ENCODE data around the gene MTMR2. TPM values are rescaled to one million over a fixed set of nuclear protein-coding genes. Genes with fewer than 3 reads are reported as not detected.
"Not testable (repeated sequence)": the region's sequence is repeated elsewhere in the genome, so short reads cannot be mapped to it uniquely, and the experiment has no call there.

MTMR2 gene
- total and polyA plus RNA-seq, 9 of the 15 experiments (the other 6 are each of a cell fraction or from before 2014, with no cell fraction given), result 12.6 to 35.8 (median 25.2) TPM

DNA sequence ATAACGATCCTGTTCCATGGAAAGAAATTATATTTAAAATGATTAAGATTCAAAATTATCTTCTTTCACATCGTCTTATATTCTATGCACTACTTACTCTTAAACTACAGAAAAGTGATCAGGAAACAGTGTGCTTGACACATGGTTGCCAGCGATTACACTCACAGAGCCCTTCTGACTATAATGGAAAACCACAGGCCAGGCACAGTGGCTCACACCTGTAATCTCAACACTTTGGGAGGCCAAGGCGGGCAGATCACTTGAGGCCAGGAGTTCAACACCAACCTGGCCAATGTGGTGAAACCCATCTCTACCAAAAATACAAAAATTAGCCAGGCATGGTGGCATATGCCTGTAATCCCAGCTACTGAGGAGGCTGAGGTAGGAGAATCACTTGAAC is 63.9 kb downstream of the MTMR2 start:
- FAIRE-seq; H3K27me3 ChIP-seq (ENCODE audit: control insufficient read depth in 2 of 2, insufficient read depth in 2 of 2, low read length in 2 of 2); intact Hi-C loops (cut with micrococcal nuclease); POLR2A ChIA-PET; ATAC-seq; H3K9me3 ChIP-seq (replicated peaks; ENCODE audit: control insufficient read depth, insufficient read depth, low read depth, low read length); H3K9ac ChIP-seq (ENCODE audit: insufficient read depth in 1 of 2, low read depth in 2 of 2, low read length in 2 of 2); in situ Hi-C loops (cut with MboI); H4K20me1 ChIP-seq (replicated peaks; ENCODE audit: control insufficient read depth, insufficient read depth, low read length); H2AFZ ChIP-seq (ENCODE audit: low read depth, low read length); H3K4me1 ChIP-seq (replicated peaks in 1 of 2; ENCODE audit: control insufficient read depth in 2 of 2, insufficient read depth in 2 of 2, low read length in 2 of 2); BruUV-seq (replicated peaks); H3K27ac ChIP-seq (ENCODE audit: extremely low read depth, low read depth, low read length); H3K4me3 ChIP-seq; H3K79me2 ChIP-seq (ENCODE audit: control insufficient read depth, insufficient read depth, low read length); CTCF ChIA-PET (ENCODE audit: low intra/inter-chr PET ratio); H3K9me1 ChIP-seq (ENCODE audit: control insufficient read depth, insufficient read depth, low read length); H3K4me2 ChIP-seq (ENCODE audit: insufficient read depth, low read length); DNase-seq (ENCODE audit: extremely low read depth in 1 of 4, low spot score in 3 of 4): not testable (repeated sequence)
- WGBS (ENCODE audit: insufficient coverage, low coverage, missing lambda C conversion rate), result 80% methylated on average over 4 of the region's 4 CpGs
- H3K36me3 ChIP-seq (ENCODE audit: control insufficient read depth, insufficient read depth, low read length), result peaks cover 32% of the 10 kb centered on the region; the same call in 2 of the 3 replicates

DNA sequence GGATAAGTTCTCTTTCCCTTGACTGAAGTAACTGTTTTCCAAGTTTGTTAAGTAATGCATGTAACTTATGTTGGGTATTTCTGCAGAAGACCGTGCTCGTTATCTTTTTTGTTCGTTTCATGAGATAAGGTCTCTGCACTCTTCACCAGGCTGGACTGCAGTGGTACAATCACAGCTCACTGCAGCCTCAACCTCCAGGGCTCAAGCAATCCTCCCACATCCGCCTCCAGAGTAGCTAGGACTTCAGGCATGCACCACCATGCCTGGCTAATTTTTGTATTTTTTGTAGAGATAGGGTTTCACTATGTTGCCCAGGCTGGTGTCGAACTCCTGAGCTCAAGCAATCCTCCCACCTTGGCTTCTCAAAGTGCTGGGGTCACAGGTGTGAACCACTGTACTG is 69.5 kb downstream of the MTMR2 start:
- CTCF ChIA-PET (ENCODE audit: low intra/inter-chr PET ratio); H3K27ac ChIP-seq (ENCODE audit: extremely low read depth, low read depth, low read length); H3K4me2 ChIP-seq (ENCODE audit: insufficient read depth, low read length); H2AFZ ChIP-seq (ENCODE audit: low read depth, low read length); H3K9me1 ChIP-seq (ENCODE audit: control insufficient read depth, insufficient read depth, low read length); H3K79me2 ChIP-seq (ENCODE audit: control insufficient read depth, insufficient read depth, low read length); H3K9ac ChIP-seq (ENCODE audit: insufficient read depth in 1 of 2, low read depth in 2 of 2, low read length in 2 of 2); ATAC-seq; H3K4me1 ChIP-seq (replicated peaks in 1 of 2; ENCODE audit: control insufficient read depth in 2 of 2, insufficient read depth in 2 of 2, low read length in 2 of 2); FAIRE-seq; POLR2A ChIA-PET; BruUV-seq (replicated peaks); DNase-seq (ENCODE audit: extremely low read depth in 1 of 4, low spot score in 3 of 4); intact Hi-C loops (cut with micrococcal nuclease); H3K9me3 ChIP-seq (replicated peaks; ENCODE audit: control insufficient read depth, insufficient read depth, low read depth, low read length); in situ Hi-C loops (cut with MboI); H3K27me3 ChIP-seq (ENCODE audit: control insufficient read depth in 2 of 2, insufficient read depth in 2 of 2, low read length in 2 of 2); H4K20me1 ChIP-seq (replicated peaks; ENCODE audit: control insufficient read depth, insufficient read depth, low read length); H3K4me3 ChIP-seq: not testable (repeated sequence)
- WGBS (ENCODE audit: insufficient coverage, low coverage, missing lambda C conversion rate), result 43% methylated on average over 5 of the region's 5 CpGs
- peaks cover 31% of the 10 kb centered on the region; the same call in 2 of the 3 replicates for H3K36me3 ChIP-seq (ENCODE audit: control insufficient read depth, insufficient read depth, low read length)
